ENCODE measurements around the gene PCDHA9. TPM values are rescaled to one million over a fixed set of nuclear protein-coding genes. Genes with fewer than 3 reads are reported as not detected.

PCDHA9 gene
- total and polyA plus RNA-seq, 5 donors: 0.03 TPM; not detected in 4

DNA sequence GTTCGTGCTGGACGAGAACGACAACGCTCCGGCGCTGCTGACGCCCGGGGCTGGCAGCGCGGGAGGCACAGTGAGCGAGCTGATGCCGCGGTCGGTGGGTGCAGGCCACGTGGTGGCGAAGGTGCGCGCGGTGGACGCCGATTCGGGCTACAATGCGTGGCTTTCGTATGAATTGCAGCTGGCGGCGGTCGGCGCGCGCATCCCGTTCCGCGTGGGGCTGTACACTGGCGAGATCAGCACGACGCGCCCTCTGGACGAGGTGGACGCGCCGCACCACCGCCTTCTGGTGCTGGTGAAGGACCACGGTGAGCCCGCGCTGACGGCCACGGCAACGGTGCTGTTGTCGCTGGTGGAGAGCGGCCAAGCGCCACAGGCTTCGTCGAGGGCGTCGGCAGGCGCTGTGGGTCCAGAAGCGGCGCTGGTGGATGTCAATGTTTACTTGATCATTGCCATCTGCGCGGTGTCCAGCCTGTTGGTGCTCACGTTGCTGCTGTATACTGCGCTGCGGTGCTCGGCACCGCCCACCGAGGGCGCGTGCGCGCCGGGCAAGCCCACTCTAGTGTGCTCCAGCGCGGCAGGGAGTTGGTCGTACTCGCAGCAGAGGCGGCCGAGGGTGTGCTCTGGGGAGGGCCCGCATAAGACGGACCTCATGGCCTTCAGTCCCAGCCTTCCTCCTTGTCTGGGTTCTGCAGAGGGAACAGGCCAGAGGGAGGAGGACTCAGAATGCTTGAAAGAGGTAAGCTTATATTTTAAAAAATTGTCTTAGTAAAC is 35.9 kb downstream of the PCDHA9 start:
- DNase-seq (peak in 1 of 3 donors; percentile 24), ATAC-seq (no peak)
- Histone ChIP-seq H3K4me3 (ENCODE audit: low read length) (no peak overlapping the region), H3K9me3 (ENCODE audit: control insufficient read depth, low read length) (no peaks in the 10 kb centered on the region), H3K27ac (ENCODE audit: low read length) (no peak overlapping the region), H3K27me3 (ENCODE audit: control insufficient read depth, insufficient read depth) (no peaks in the 10 kb centered on the region), H3K4me1 (ENCODE audit: control insufficient read depth, insufficient read depth, low read length) (no peaks in the 10 kb centered on the region)
- WGBS: 34% methylated on average over 79 of the region's 79 CpGs
- intact Hi-C loops (cut with DNase I): loop anchor here in 1 of 4 donors (10.0 kb wide), 1 partner anchor 161 kb away; no protein-coding TSS in a partner anchor

Other genes with a start within 250 kb of the PCDHA9 start
- 10 to 100 TPM; 52.8 to 99.0 (median 68.0) TPM for gene CD14, start 215.2 kb upstream of the PCDHA9 start, total RNA-seq
- gene CD14, start 215.2 kb upstream of the PCDHA9 start, polyA plus RNA-seq: 25.1 TPM
- 1 to 10 TPM; 4.3 to 5.0 (median 4.8) TPM for gene TMCO6, start 208.9 kb upstream of the PCDHA9 start, total RNA-seq
- 4.6 TPM for gene TMCO6, start 208.9 kb upstream of the PCDHA9 start, polyA plus RNA-seq
- 100 to 1,000 TPM in 3 of 4 donors, 10 to 100 TPM in 1; 96.8 to 130 (median 106) TPM for gene NDUFA2, start 200.8 kb upstream of the PCDHA9 start, total RNA-seq
- gene NDUFA2, start 200.8 kb upstream of the PCDHA9 start, polyA plus RNA-seq: 334 TPM
- gene IK, start 200.6 kb upstream of the PCDHA9 start, total RNA-seq: 10 to 100 TPM; 68.2 to 77.6 (median 69.9) TPM
- gene IK, start 200.6 kb upstream of the PCDHA9 start, polyA plus RNA-seq: 62.4 TPM
- 10 to 100 TPM; 10.0 to 13.8 (median 12.5) TPM for gene WDR55, start 183.5 kb upstream of the PCDHA9 start, total RNA-seq
- 11.2 TPM for gene WDR55, start 183.5 kb upstream of the PCDHA9 start, polyA plus RNA-seq
- gene DND1, start 174.8 kb upstream of the PCDHA9 start, total RNA-seq: under 1 TPM in 3 of 4 donors, not detected in 1; 0.23 to 0.58 (median 0.41) TPM
- 0.54 TPM for gene DND1, start 174.8 kb upstream of the PCDHA9 start, polyA plus RNA-seq
- gene HARS1, start 157.0 kb upstream of the PCDHA9 start, total RNA-seq: 10 to 100 TPM; 42.9 to 49.6 (median 45.7) TPM
- 44.5 TPM for gene HARS1, start 157.0 kb upstream of the PCDHA9 start, polyA plus RNA-seq
- 10 to 100 TPM; 16.5 to 24.7 (median 21.6) TPM for gene HARS2, start 156.9 kb upstream of the PCDHA9 start, total RNA-seq
- gene HARS2, start 156.9 kb upstream of the PCDHA9 start, polyA plus RNA-seq: 17.0 TPM
- gene ZMAT2, start 147.9 kb upstream of the PCDHA9 start, total RNA-seq: 10 to 100 TPM; 31.3 to 36.3 (median 33.7) TPM
- 52.2 TPM for gene ZMAT2, start 147.9 kb upstream of the PCDHA9 start, polyA plus RNA-seq
- gene PCDHA1, start 62.2 kb upstream of the PCDHA9 start, total RNA-seq: not detected
- gene PCDHA1, start 62.2 kb upstream of the PCDHA9 start, polyA plus RNA-seq: not detected
- under 1 TPM in 1 of 4 donors, not detected in 3; 0.08 TPM for gene PCDHA2, start 53.5 kb upstream of the PCDHA9 start, total RNA-seq
- not detected for gene PCDHA2, start 53.5 kb upstream of the PCDHA9 start, polyA plus RNA-seq
- gene PCDHA3, start 47.3 kb upstream of the PCDHA9 start, total RNA-seq: under 1 TPM; 0.20 to 0.40 (median 0.27) TPM
- 0.07 TPM for gene PCDHA3, start 47.3 kb upstream of the PCDHA9 start, polyA plus RNA-seq
- gene PCDHA4, start 41.3 kb upstream of the PCDHA9 start, total RNA-seq: under 1 TPM in 3 of 4 donors, not detected in 1; 0.14 to 0.21 (median 0.14) TPM
- gene PCDHA4, start 41.3 kb upstream of the PCDHA9 start, polyA plus RNA-seq: 0.02 TPM
- gene PCDHA5, start 26.8 kb upstream of the PCDHA9 start, total RNA-seq: under 1 TPM in 2 of 4 donors, not detected in 2; 0.06 to 0.09 TPM
- gene PCDHA5, start 26.8 kb upstream of the PCDHA9 start, polyA plus RNA-seq: 0.02 TPM
- under 1 TPM in 3 of 4 donors, not detected in 1; 0.08 to 0.20 (median 0.14) TPM for gene PCDHA6, start 20.4 kb upstream of the PCDHA9 start, total RNA-seq
- 0.07 TPM for gene PCDHA6, start 20.4 kb upstream of the PCDHA9 start, polyA plus RNA-seq
- gene PCDHA7, start 14.1 kb upstream of the PCDHA9 start, total RNA-seq: under 1 TPM in 2 of 4 donors, not detected in 2; 0.12 to 0.14 TPM
- gene PCDHA7, start 14.1 kb upstream of the PCDHA9 start, polyA plus RNA-seq: 0.02 TPM
- gene PCDHA8, start 7.2 kb upstream of the PCDHA9 start, total RNA-seq: under 1 TPM in 2 of 4 donors, not detected in 2; 0.06 TPM
- gene PCDHA8, start 7.2 kb upstream of the PCDHA9 start, polyA plus RNA-seq: not detected
- under 1 TPM; 0.06 to 0.59 (median 0.39) TPM for gene PCDHA10, start 7.5 kb downstream of the PCDHA9 start, total RNA-seq
- gene PCDHA10, start 7.5 kb downstream of the PCDHA9 start, polyA plus RNA-seq: 0.02 TPM
- under 1 TPM in 3 of 4 donors, not detected in 1; 0.06 to 0.42 (median 0.12) TPM for gene PCDHA11, start 20.6 kb downstream of the PCDHA9 start, total RNA-seq
- not detected for gene PCDHA11, start 20.6 kb downstream of the PCDHA9 start, polyA plus RNA-seq
- gene PCDHA12, start 26.9 kb downstream of the PCDHA9 start, total RNA-seq: under 1 TPM in 2 of 4 donors, not detected in 2; 0.20 to 0.31 TPM
- gene PCDHA12, start 26.9 kb downstream of the PCDHA9 start, polyA plus RNA-seq: 0.02 TPM
- gene PCDHA13, start 33.7 kb downstream of the PCDHA9 start, total RNA-seq: under 1 TPM in 1 of 4 donors, not detected in 3; 0.09 TPM
- 0.05 TPM for gene PCDHA13, start 33.7 kb downstream of the PCDHA9 start, polyA plus RNA-seq
- under 1 TPM; 0.09 to 0.23 (median 0.11) TPM for gene PCDHAC1, start 77.9 kb downstream of the PCDHA9 start, total RNA-seq
- gene PCDHAC1, start 77.9 kb downstream of the PCDHA9 start, polyA plus RNA-seq: not detected
- 1 to 10 TPM in 1 of 4 donors, under 1 TPM in 3; 0.44 to 1.1 (median 0.54) TPM for gene PCDHAC2, start 118.1 kb downstream of the PCDHA9 start, total RNA-seq
- 0.02 TPM for gene PCDHAC2, start 118.1 kb downstream of the PCDHA9 start, polyA plus RNA-seq
- not detected for gene PCDHB1, start 203.0 kb downstream of the PCDHA9 start, total RNA-seq
- not detected for gene PCDHB1, start 203.0 kb downstream of the PCDHA9 start, polyA plus RNA-seq
- gene PCDHB2, start 246.2 kb downstream of the PCDHA9 start, total RNA-seq: 1 to 10 TPM; 1.4 to 1.9 (median 1.5) TPM
- 0.59 TPM for gene PCDHB2, start 246.2 kb downstream of the PCDHA9 start, polyA plus RNA-seq